ENCODE data around the gene NUDT22.
A peak's percentile ranks its signal among the peaks of the same experiment; 100 is the strongest.

Gene NUDT22

DNA sequence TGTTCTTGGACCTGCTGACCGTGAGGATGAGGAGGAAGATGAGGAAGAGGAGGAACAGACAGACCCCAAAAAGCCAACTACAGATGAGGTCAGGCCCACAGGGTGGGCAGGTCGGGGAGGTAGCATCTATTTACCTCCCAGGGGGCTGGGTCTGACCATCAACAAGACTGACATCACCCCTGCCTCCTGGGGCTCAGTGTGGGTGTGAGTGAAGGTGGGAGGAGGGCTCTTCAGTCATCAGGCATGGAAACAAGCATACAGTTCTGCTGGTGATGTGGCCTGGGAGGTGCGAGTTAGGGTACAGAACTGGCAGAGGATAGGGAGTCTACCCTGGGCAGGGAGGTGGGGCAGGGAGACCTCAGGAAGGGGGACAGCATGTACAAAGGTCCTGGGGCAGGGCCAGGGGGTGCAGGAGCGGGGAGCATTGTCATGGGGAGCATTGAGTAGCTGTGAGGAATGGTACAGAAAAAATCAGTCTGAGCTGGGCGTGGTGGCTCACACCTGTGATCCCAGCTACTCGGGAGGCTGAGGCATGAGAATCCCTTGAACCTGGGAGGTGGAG, 34.2 kb downstream of the NUDT22 start:
- TF ChIP-seq, protein P1, sequence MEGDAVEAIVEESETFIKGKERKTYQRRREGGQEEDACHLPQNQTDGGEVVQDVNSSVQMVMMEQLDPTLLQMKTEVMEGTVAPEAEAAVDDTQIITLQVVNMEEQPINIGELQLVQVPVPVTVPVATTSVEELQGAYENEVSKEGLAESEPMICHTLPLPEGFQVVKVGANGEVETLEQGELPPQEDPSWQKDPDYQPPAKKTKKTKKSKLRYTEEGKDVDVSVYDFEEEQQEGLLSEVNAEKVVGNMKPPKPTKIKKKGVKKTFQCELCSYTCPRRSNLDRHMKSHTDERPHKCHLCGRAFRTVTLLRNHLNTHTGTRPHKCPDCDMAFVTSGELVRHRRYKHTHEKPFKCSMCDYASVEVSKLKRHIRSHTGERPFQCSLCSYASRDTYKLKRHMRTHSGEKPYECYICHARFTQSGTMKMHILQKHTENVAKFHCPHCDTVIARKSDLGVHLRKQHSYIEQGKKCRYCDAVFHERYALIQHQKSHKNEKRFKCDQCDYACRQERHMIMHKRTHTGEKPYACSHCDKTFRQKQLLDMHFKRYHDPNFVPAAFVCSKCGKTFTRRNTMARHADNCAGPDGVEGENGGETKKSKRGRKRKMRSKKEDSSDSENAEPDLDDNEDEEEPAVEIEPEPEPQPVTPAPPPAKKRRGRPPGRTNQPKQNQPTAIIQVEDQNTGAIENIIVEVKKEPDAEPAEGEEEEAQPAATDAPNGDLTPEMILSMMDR (conservative IDR thresholded peaks at IDR 0.05): no peak
- H3K27ac ChIP-seq: no peak overlapping the region

DNA sequence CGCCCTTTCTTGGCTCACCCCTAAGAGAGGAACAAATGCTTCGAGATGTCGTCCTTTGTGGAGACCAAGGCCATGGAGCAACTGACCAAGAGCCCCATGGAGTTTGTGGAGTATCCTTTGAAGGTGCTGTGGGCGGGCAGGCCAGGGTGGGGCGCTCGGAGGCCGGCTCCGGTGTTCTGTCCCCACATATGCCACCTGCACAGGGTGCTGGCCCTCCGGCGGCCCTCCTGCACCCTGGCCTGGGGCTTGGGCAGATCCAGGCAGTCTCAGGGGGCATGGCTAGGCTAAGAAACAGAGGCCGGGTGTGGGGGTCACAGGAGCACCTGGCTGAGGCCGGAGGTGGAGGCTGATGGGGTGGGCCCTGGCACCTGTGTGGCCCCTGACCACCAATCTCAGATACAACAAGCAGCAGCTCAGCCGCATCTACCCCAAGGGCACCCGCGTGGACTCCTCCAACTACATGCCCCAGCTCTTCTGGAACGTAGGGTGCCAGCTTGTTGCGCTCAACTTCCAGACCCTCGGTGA, 35.5 kb downstream of the NUDT22 start:
- H3K27ac ChIP-seq: no peak overlapping the region

DNA sequence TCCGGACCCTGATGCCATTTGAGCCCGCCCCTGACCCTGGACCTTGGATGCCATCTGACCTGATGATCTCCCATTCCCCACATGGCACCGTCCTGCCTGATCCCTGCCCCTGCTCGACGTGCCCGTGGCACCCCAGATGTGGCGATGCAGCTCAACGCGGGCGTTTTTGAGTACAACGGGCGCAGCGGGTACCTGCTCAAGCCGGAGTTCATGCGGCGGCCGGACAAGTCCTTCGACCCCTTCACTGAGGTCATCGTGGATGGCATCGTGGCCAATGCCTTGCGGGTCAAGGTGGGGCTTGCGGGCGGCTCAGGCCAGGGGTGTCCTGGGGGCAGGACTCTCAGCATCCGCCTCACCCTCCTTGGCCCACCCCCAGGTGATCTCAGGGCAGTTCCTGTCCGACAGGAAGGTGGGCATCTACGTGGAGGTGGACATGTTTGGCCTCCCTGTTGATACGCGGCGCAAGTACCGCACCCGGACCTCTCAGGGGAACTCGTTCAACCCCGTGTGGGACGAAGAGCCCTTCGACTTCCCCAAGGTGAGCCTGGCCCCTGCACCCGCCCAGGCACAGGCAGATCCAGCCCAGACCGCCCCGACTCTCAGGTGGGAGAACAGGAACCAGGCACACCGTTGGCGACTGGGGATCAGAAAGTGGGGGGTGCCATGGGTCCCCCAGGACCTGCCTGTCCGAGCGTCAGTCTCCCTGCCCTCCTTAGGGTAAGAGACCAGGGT, 36.4 kb downstream of the NUDT22 start:
- TF ChIP-seq, protein P1 (conservative IDR thresholded peaks at IDR 0.05): no peak
- no peak overlapping the region for H3K27ac ChIP-seq

More for the DNA sequence above, 35.5 kb downstream of the NUDT22 start:
- TF ChIP-seq, protein P1 (conservative IDR thresholded peaks at IDR 0.05): no peak

DNA sequence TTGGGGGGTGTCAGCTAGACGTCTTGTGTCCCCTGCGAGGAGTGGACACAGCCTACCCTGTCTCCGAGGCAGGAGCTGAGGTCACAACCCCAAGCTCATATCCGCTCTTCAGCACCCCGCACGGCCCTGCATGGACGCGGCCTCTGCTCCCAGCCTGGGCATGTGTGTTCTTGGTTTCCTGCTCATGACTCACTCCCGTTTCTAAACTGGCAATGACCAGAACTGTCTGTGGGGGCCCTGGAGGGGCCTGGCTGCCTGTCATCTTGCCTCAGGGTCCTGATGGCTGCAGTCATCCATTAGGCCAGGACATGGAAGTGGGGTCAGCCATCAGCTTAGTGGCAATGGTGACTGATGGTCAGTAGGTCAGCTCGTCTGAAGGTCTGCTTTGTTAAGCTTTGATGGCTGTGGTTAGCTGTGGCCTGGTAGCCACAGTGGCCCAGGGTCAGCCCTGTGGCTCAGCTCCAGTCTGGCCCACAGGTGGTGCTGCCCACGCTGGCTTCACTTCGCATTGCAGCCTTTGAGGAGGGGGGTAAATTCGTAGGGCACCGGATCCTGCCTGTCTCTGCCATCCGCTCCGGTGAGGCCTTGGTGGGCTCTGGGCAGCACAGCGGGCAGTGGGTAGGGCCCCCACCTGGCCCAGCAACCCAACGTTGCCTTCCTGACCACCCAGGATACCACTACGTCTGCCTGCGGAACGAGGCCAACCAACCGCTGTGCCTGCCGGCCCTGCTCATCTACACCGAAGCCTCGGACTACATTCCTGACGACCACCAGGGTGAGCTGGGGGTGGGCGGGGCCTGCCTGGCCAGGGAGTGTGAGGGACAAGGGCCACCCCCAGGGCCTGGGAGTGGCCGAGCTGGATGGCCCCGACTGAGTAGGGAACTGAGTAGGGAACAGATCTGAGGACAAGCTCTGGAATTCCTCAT, 37.2 kb downstream of the NUDT22 start:
- TF ChIP-seq, protein P1 (conservative IDR thresholded peaks at IDR 0.05): peak; percentile 56
- H3K27ac ChIP-seq: peak overlapping the region; percentile 100; the same call in 1 of the 2 replicates

DNA sequence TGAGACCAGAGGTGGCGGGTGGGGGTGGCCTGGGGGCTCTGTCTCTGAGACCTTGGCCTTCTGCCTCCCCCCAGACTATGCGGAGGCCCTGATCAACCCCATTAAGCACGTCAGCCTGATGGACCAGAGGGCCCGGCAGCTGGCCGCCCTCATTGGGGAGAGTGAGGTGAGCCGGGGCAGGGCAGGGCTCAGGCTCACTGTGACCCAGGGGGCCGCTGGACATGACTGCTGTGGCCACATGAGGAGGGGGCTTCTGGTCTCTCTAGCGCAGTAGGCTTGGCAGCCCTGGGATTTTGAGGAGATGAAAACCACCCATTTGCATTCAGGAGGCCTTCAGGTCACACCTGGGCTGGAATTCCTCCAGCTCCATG, 37.9 kb downstream of the NUDT22 start:
- TF ChIP-seq, protein P1 (conservative IDR thresholded peaks at IDR 0.05): no peak
- H3K27ac ChIP-seq: peak overlapping the region; percentile 100; the same call in 1 of the 2 replicates

DNA sequence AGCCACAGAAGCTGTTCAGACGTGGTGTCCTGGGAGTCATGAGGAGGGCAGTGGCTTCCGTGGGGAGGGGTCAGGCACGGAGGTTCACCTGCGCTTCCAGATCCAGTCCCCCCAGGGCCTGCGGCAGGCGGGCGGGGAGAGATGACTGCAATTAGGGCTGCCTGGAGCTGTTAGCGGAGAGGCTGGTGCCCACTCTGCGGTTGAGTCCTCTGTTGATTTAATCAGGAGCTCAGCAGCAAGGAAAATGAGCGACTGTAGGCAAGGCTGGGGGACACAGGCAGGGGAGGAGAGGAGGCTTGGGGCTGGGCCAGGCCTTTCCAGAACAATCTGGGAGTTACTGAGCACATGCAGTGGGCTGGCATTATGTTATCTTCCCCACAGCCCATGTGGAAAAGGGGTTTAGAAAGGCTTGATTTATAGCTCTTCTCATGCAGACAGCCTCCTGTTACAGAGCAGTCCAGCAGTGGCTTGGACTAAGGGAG, 38.3 kb downstream of the NUDT22 start:
- H3K27ac ChIP-seq: peak overlapping the region; percentile 100
- TF ChIP-seq, protein P1 (conservative IDR thresholded peaks at IDR 0.05): no peak

All from VCaP (cell line).